Right ventricle myocardium inferior (tissue), 1 donor: ENCODE measurements around the gene ILF2. TPM values are rescaled to one million over a fixed set of nuclear protein-coding genes. Genes with fewer than 3 reads are reported as not detected.
A peak's percentile ranks its signal among the peaks of the same experiment; 100 is the strongest.
"Not testable (repeated sequence)": the region's sequence is repeated elsewhere in the genome, so short reads cannot be mapped to it uniquely, and the experiment has no call there.

Experiments used
- ATAC-seq: fragments of 200-7000 bp; cut with Tn5 transposase; one replicate; pipeline ENCODE4 v1.9.1; 2020; ENCODE audit warnings: mild to moderate bottlenecking, moderate library complexity
- DNase-seq: peaks from one replicate; pipeline ENCODE4 v3.0.0; 2021; ENCODE audit errors: missing footprints
- intact Hi-C: fragments of 100-400 bp; cut with DNase I; formaldehyde crosslinking; loops from one replicate; pipeline ENCODE4 v1.11.0; 2022
- total RNA-seq: library from RNA; stranded (reverse); fragmentation: NEBNext Ultra II Directional; extraction: Animal tissue kit (Norgen Biotek cat#: 25700); gene quantifications from one replicate; pipeline ENCODE4 v1.2.1, GENCODE V29; 2021
- donor health status: DM: no; HTN: yes; CAD: no; lungs with severe emphysema.

The ILF2 gene
- total RNA-seq, 1 donor from 2014 or later: 60.4 TPM

GRCh38 chr1:153658400-153659174 lies 12.2 kb downstream of the ILF2 start, which contains the start of gene SNAPIN:
Gene SNAPIN, plus strand, starts transcription at chr1:153658703. Its CDS starts 41 bp downstream, at chr1:153658744.
- intact Hi-C loops: loop anchor here (5.0 to 10.0 kb wide), 2 partner anchors 86 to 144 kb away; no protein-coding TSS in a partner anchor
- peak; percentile 99 for ATAC-seq

DNA sequence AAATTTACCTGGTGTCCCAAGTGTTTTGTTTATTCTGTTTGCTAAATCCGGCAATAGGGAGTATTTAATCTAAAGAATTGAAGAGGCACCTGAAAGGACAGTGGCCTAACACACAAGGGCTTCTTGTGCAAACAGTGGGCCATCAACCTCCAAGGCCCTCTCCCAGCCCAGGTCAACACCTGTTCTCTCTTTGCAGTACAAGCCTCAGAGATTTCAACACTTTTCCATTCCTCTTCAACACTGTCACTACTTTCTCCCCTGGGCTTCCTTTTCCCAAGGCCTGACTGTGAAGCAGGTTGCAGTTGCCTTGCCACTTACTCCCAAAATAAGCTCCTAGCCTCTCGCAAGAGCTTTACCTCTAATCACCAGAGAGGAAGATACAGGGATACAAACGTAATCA lies 15.5 kb downstream of the ILF2 start:
- intact Hi-C loops: loop anchor here (5.0 to 10.0 kb wide), 2 partner anchors 83 to 141 kb away; no protein-coding TSS in a partner anchor
- no peak for DNase-seq
- ATAC-seq: no peak

More at GRCh38 chr1:153658400-153659174, 12.2 kb downstream of the ILF2 start, which contains the start of gene SNAPIN:
- peak; percentile 95 for DNase-seq

GRCh38 chr1:153652805-153653500 lies 17.8 kb downstream of the ILF2 start:
- ATAC-seq (peak; percentile 47), DNase-seq (no peak)
- intact Hi-C loops: loop anchor here (10.0 kb wide), 1 partner anchor 138 kb away; no protein-coding TSS in a partner anchor

DNA sequence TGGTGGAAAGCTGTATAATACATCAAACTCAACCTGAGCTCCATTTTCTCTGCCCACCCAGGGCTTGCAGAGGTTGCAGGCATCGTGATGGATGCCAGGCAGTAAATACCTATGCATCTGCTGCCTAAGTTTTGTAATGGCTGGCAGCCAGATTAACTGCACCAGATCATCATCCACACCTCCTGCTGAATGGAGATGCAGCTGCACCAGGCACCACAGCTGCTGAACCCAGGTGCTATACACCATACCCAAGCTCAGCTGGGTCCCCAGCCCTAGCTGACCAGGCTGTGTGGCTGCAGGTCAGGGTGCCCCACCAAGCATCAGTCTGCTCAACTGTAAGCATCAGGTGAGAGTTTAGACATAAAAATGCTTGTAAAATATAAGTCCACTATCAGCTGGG lies 19.0 kb downstream of the ILF2 start:
- intact Hi-C loops: loop anchor here (10.0 kb wide), 1 partner anchor 137 kb away; no protein-coding TSS in a partner anchor
- no peak for ATAC-seq
- DNase-seq: no peak

GRCh38 chr1:153649863-153650235 lies 20.9 kb downstream of the ILF2 start:
- intact Hi-C loops: loop anchor here (10.0 kb wide), 1 partner anchor 135 kb away; no protein-coding TSS in a partner anchor
- ATAC-seq (peak; percentile 71), DNase-seq (no peak)

DNA sequence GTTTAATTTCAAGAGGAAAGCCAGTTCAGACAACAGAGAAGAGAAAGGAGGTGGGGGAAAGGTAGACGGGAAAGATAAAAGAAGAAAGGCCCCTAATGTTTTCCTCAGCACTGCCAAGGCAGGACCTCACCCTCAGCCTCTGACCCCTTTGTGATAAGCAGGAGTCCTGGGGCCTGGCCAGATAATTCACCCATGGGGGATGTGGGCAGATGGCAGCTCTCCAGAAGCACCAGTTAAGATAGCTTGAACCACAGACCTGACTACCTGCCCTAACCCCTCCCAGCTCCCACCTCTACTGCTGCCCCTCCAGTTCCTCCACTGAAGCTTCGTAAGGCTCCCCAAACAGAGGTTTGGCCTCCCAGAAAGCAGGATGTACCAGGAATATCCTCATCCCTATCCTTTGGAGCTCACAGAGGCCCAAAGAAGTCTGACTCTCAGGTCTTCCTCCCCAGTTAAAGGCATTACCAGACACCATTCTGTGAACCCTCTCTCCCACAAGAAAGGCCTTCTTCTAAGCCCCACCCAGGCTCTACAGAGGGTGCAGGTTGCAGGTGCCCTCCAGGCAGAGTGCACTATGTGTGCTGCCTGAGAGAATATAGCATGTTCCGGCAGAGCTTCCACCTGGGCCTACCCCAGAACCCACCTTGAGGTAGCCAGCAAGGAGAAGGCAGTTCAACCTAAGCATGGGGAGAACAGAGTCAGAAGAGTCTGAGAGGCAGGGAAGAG lies 21.5 kb downstream of the ILF2 start:
- intact Hi-C loops: no loop called here
- DNase-seq (no peak), ATAC-seq (no peak)

- intact Hi-C loops: no loop called here
- no peak for ATAC-seq
- no peak for DNase-seq
Observed at GRCh38 chr1:153648000-153648643, 22.7 kb downstream of the ILF2 start.

DNA sequence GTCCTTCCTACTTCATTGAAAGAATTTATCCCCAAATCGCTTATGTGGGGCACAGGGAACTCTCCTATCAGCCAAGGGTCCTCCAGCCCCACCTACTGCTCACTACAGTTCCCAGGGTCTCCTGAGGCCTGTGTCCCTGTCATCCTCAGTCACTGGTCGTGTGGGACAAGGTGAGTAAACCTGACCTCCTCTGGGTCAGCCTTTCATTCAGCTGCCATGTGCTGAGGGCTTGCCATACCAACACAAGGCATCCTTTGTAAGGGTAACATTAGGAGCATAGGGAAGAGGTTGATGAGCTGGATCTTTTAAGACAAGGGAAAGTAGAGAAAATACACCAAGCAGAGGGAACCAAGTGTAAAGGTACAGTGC lies 23.5 kb downstream of the ILF2 start:
- ATAC-seq (peak; percentile 43), DNase-seq (no peak)
- intact Hi-C loops: no loop called here

DNA sequence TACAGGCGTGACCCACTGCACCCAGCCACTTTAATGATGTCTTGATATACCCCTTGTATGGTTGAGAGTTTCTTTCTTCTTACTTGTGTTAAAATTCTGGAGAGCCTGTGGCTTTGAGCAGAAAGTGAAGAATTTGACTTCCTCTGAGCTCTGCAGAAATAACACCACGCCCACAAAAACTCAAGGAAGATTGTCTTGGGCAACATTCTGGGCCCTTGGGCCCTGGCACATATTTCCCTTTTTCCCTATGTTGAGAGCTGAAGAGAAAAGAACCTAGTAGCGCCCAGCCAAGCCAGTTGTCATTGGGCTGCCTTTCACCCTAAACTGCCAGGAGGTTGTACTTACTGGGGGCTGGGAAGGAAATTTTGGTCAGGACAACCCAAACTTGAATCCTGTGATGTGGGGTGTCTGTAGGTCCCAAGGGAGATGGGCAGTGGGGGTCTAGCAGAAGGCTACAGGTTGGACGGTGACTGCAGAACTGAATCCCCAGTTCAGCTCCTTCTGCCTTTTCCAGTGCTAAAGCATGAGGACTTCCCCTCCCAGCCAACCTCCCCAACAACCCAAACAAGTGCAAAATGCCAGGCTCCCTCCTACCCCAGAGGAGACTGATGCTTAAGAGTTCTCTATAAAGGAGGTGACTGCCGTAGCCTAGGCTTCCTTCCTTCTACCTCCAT lies 24.0 kb downstream of the ILF2 start:
- intact Hi-C loops: no loop called here

GRCh38 chr1:153643816-153644215 lies 27.0 kb downstream of the ILF2 start:
- ATAC-seq: no peak
- intact Hi-C loops: no loop called here

More for the DNA sequence above, 24.0 kb downstream of the ILF2 start:
- ATAC-seq (peak; percentile 10), DNase-seq (no peak)

DNA sequence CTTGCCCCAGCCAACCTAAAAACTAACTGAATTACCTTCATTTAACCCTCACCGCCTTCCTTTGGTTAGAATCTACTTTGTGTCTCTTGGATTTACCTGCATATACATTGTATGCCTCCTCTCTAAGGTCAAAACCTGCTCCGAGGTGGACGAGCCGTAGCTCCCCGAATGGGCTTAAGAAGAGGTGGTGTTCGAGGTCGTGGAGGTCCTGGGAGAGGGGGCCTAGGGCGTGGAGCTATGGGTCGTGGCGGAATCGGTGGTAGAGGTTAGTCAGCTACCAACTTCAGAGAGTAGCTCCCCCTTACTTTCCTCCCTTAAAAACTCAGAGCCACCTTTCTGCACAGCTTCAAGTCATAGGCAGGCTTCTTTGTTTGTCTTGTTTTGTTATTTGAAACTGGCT lies 27.7 kb downstream of the ILF2 start:
- intact Hi-C loops: no loop called here
- ATAC-seq: no peak

More at GRCh38 chr1:153643816-153644215, 27.0 kb downstream of the ILF2 start:
- no peak for DNase-seq

DNA sequence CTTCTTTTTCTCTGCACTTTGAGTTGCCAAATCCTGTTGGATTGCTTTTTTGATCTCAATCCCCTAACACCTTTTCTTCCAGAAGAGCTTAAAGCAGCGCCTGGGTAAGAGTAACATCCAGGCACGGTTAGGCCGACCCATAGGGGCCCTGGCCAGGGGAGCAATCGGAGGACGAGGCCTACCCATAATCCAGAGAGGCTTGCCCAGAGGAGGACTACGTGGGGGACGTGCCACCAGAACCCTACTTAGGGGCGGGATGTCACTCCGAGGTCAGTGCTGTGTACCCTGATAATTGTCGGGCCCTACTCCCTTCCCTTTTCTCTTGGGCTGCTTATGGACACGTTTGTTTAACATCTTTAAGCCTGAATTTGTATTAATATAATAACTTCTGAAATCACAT lies 28.6 kb downstream of the ILF2 start:
- DNase-seq (no peak), ATAC-seq (no peak)
- intact Hi-C loops: no loop called here

More for the DNA sequence above, 27.7 kb downstream of the ILF2 start:
- DNase-seq: no peak

- no peak for DNase-seq
- ATAC-seq: no peak
- intact Hi-C loops: no loop called here
Observed at GRCh38 chr1:153640861-153641260, 29.9 kb downstream of the ILF2 start.

DNA sequence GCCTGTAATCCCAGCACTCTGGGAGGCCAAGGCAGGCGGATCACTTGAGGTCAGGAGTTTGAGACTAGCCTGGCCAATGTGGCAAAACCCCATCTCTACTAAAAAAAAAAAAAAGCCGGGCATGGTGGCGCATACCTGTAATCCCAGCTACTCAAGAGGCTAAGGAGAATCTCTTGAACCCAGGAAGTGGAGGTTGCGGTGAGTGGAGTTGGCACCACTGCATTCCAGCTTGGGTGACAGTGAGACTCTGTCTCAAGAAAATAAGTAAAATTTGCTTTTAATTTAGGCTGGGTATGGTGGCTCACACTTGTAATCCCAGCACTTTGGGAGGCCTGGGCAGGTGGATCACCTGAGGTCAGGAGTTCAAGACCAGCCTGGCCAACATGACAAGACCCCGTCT lies 30.6 kb downstream of the ILF2 start:
- intact Hi-C loops, ATAC-seq: not testable (repeated sequence)

DNA sequence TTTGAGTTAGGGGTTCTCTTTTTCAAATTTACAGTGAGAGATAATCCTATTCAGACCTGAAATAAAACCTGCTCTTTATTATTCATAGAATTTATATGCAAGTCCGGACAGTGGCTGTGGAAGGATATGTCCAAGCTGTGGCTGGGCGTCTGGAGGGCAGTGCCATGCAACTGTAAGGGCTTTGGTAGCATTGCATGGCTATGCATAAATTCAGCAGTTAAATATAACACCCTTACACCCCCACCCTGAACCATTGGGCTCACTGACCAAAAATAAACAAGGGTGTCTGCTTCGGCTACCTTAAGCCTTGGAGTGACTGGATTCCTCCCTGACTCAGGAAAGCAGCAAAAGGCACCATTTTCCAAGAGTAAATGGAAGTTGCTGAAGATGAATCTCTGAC lies 31.5 kb downstream of the ILF2 start:
- DNase-seq: no peak
- intact Hi-C loops: no loop called here

More for the DNA sequence above, 30.6 kb downstream of the ILF2 start:
- DNase-seq: not testable (repeated sequence)

GRCh38 chr1:153638261-153638660 lies 32.5 kb downstream of the ILF2 start:
- no peak for ATAC-seq
- intact Hi-C loops: no loop called here
- no peak for DNase-seq

More for the DNA sequence above, 31.5 kb downstream of the ILF2 start:
- peak; percentile 67 for ATAC-seq

DNA sequence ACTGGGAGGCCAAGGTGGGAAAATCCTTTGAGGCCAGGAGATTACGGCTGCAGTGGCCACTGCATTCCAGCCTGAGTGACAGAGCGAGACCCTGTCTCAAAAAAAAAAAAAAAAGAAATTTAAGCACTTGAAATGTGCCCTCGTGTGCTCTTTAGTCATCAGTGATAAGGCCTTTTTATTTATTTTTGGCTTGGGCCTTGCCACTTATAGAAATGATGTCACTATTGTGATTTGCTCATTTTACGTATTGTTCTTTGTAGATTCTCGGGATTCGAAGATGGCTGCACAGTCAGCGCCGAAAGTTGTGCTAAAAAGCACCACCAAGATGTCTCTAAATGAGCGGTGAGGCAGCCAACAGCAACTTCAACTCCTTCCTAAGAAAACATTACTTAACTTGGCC lies 34.5 kb downstream of the ILF2 start:
- intact Hi-C loops: no loop called here
- DNase-seq (no peak), ATAC-seq (no peak)

- ATAC-seq (no peak), DNase-seq (no peak)
- intact Hi-C loops: loop anchor here (2.0 kb wide), 1 partner anchor 35 kb away; the partner anchor contains the start of gene ILF2
Observed at GRCh38 chr1:153635872-153636271, 34.9 kb downstream of the ILF2 start.
